NCI-H748 treated with DMSO at 0.1 percent for 48 hours (cell line): Measurements from ENCODE around the gene KNDC1.
"Not testable (repeated sequence)": the region's sequence is repeated elsewhere in the genome, so short reads cannot be mapped to it uniquely, and the experiment has no call there.

Experiments used
- DNase-seq: peaks from one replicate; lab custom pipeline; 2025; lab: John Stamatoyannopoulos, UW

Gene KNDC1

DNA sequence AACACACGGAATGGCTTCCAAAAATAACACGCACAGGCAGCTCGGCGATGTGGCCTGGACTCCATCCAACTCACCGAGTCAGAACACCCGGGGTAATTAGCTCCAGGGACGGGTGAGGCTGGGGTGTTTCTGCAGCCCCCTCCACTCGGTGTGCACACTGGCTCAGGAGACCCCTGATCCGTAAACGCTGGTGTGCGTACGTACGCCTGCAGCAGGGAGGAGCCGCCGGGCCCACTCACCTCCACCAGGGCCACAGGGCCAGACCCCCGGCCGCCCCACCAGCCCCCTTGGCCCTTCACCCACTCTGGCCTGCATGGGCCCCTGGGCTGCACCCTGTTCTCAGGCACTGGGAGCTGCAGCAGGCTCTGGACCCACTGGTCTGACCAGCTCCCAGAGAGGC is 47.6 kb downstream of the KNDC1 start:
- DNase-seq: no peak

DNA sequence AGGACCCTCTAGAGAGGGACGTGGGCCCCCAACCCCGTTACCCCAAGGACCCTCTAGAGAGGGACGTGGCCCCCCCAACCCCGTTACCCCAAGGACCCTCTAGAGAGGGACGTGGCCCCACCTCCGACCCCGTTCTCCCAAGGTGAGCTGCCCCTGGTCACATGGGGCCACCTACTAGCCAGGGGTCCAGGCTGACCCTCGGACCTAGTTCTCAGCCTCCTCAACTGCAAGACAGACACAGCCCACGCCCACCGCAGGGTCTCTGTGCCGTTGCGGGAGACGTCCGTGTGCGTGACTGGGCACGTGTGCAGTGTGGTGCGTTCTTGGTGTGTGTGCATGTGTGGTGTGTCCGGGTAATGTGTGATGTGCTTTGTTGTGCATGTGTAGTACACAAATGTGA is 48.4 kb downstream of the KNDC1 start:
- DNase-seq: no peak

DNA sequence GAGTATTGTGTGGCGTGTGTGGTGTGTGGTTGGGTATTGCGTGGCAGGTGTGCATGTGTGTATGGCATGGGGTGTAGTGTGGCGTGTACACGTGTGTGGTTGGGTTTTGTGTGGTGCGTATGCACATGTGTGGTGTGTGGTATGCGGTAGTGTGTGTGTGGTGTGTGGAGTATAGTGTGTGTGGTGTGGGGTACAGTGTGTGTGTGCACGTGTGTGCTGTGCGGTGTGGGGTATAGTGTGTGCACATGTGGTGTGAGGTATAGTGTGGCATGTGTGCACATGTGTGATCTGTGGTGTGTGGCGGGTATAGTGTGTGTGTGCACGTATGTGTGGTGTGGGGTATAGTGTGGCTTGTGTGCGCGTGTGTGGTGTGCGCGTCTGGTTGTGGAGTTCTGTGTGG is 49.1 kb downstream of the KNDC1 start:
- DNase-seq: no peak

DNA sequence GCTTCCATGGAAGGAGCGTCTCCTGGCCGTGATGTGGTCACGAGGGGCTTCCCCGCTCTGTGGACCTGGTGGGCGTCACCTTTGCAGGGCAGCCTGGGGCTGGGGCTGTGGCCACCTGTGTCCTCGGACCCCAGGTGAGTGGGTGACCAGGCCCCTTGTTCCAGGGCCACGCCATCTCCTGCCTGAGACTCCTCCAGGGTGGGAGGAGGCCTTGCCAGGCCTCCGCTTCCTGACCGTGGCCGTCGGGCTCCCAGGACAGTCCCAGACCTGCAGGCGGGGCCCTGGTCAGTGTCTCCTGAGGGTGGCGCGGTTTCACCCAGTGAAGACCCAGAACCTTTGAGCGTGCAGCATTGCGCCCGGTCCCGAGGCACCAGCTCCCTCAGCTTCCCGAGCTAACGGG is 49.6 kb downstream of the KNDC1 start:
- DNase-seq: no peak

DNA sequence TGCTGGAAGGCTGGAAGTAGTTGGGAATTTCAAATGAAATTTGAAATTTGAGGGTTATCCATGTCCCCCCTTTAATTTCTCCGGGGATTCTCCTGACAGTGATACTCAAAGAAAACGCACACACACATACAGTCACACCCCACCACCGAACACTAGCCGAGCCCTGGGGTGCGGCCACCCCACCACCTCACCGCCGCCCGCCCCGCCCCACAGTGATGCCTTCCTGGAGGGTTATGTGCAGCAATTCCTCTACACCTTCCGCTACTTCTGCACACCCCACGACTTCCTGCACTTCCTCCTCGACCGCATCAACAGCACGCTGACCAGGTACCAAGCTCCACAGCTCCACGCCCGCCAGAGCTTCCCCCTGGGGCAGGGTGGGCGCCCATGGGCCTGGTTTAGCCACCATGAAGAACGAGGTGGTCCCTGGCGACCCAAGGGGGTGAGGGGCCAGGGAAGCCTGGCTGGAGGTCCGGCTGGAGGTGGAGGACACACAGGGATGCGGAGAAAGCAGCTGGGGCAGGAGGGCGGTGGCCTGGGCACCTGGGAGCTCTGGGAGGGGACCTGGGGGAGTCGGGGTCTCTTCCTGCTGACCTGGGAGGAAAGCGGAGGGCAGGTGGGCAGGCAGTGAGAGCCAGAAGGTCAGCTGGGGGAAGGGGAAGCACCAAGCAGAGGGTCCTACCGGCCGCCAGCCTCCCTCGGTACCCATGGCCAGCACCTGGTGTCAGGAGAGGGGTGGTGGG is 50.5 kb downstream of the KNDC1 start:
- DNase-seq: no peak

DNA sequence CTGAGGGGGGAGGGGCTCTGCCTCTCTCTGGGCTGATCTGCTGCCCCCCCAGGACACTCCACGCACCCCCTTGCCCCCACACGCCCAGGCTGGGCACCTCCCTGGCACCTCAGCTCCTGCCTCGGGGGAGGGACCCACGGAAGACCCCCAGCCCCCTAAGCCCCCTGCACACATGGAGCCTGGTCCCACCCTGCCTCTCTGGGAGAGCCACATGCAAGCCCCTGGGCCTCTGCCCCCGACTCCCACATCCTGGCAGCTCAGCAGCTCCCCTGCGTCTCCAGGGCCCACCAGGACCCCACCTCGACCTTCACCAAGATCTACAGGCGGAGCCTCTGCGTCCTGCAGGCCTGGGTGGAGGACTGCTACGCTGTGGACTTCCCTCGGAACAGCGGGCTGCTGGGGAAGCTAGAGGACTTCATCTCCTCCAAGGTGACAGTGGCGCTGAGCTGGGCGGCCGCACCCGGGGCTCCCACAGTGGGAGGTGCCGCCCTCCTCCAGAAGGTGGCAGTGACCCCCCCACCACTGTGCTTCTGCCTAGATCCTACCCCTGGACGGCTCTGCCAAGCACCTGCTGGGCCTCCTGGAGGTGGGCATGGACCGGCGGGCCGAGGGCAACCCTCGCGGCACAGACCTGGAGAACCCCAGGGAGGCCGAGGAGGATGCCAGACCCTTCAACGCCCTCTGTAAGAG is 51.3 kb downstream of the KNDC1 start:
- no peak for DNase-seq

DNA sequence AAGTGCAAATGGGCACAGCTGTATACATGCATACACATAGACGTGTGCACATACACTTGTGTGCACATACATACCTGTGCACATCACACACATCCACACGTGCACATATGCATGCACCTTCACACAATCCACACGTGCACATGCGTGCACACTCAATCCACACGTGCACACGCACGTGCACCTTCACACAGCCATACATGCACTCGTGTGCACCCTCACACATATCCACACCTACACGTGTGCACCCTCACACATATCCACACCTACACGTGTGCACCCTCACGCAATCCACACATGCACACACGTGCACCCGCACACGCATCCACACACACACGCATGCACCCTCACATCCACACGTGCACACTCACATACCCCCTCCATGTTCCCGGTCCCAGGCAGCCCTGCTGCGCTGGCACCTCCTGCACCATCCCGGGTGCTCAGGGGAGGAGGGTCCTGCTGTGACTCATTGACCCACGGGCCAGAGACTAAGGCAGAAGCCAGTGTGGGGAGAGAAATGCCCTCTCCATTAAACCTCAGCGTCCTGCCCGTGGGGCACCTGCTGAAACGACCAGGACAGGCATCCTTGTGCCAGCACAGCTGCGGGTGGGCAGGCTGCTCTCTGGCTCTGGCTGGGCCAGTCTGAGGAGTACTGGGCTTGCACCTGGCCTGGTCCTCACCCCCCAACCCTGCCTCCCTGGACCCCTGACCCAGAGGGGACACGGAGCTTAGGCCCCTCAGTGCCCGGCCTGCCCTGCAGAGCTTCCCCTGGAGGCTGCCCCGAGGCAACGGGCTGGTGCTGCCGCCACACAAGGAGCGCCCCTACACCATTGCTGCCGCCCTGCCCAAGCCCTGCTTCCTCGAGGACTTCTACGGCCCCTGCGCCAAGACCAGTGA is 52.2 kb downstream of the KNDC1 start:
- DNase-seq: no peak

DNA sequence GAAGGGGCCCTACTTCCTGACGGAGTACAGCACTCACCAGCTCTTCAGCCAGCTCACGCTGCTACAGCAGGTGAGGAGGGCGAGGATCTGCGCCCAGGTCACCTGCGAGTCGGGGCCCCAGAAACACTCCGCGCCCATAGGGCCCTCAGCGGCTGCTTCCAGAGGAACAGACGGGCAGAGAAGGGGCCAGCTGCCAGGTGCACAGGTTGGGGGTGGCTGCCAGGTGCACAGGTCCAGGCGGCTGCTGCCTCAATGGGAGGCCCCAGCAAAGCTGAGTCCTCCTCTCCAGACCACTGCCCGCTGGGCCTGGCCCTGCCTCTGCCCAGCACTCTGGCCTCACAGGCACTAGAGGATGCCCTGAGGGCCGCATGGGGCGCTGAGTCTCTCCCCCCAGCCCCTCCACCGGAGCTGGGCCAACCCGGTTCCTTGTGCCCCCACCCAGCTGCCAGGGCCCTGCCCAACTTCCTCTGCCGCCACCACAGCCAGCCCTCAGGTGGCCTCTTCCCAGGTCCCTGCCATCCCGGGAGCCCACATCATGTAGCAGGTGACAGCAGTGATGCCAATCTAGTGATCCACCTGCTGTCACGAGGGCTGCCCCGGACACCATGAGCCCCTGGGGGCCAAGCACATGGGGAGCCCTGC is 53.0 kb downstream of the KNDC1 start:
- no peak for DNase-seq

DNA sequence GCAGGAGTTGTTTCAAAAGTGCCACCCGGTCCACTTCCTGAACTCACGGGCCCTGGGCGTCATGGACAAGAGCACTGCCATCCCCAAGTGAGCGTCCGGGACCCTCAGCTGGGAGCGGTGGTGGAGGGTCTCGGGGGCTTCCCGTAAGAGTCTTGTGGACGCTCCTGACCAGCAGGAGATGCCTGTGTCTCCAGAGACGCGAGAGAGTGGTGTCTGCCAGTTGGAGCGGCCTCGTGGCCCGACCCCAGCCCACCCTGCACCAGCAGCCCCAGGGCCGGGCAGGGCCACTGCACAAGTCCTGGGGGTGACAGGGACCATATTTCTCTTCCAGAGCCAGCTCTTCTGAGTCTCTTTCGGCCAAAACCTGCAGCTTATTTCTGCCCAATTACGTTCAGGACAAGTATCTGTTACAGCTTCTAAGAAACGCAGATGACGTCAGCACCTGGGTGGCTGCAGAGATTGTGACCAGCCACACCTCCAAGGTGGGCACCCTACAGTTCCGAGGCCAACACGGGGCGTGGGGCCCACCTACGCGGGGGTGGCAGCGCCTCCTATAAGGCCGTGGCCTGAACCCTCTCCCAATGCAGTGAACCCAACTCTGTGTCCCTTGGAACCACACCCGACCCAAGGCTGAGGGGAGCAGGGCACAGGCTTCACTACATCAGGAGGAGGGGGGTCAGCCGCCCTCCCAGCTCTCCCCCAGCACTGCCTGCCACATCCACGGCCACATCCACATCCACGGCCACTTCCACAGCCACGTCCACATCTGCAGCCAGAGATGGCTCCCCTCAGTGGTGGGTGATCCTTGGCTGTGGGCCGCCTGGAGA is 53.8 kb downstream of the KNDC1 start:
- DNase-seq: no peak

DNA sequence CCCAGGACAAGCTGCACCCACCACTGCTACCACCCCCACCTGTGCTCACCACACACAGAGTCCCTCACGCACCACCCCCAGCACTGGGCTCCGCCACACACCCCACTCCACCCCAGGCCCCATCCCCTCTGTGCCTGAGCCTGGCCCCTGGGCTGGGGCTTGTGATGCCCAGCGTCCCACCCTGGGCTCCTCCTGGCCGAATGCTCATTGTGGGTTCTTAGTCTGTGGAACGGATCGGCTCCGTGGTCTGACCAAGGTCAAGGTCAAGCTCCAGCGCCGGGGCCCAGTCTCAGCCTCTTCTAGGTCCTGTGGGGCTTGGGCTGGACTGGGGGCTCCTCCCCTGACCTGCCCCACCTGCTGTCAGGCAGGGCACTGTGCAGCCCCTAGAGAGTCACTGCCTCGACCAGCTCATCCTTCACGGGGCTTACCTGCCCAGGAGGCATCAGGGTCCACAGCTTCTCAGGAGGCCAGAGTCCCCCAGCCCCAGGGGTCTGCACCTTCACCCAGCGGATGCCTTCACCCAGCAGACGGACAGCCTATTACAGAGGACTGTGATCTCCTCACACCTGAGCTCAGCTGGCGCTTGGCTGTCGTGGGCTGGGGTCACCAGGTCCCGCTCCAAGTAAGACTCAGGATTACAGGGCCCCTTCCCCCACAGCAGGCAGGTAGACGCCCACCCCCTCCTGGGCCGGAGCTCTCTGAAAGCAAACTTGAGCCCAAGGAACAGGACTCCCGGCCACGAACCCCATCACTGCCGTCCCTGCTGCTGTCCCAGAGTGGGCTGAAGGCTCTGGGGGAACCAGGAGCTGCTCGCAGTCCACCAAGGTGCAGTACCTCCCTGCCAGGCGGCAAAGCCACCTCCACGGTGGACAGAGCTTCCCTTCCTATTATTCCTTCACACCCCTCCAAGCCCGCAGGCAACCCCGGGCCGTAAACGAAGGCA is 54.7 kb downstream of the KNDC1 start:
- DNase-seq: no peak

DNA sequence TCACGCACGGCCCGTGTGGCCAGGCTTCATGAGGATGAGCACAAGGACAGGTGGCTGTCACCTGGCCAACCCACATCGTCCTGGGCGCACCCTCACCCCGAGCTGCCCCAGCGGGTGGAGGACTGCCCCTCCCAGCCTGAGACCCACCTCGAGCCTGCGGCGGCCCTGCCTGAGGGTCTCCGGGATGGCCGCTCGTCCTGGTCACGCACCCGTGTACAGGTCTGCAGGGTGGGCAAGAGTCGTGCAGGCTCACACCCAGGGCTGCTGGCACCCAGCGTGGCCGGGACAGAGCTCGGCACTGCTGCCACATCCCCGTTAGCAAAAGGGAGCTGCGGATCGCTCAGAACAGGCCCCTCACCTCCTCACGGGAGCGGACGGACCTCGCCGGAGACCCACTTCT is 55.6 kb downstream of the KNDC1 start:
- no peak for DNase-seq

DNA sequence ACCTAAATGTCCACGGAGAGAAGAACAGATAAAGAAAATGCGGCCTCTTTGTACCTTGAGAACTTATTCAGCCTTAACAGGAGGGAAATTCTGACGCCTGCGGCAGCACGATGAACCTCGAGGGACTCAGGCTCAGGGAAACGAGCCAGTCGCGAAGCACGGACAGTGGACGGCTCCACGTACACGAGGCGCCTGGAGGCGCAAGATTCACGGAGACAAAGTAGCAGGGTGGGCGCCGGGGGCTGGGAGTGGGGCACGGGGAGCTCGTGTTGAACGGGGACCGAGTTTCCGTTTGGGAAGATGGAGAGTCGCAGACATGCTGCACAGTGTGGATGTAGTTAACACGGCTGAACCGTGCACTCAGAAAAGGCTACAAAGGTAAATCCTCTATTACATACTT is 56.8 kb downstream of the KNDC1 start:
- DNase-seq: no peak

DNA sequence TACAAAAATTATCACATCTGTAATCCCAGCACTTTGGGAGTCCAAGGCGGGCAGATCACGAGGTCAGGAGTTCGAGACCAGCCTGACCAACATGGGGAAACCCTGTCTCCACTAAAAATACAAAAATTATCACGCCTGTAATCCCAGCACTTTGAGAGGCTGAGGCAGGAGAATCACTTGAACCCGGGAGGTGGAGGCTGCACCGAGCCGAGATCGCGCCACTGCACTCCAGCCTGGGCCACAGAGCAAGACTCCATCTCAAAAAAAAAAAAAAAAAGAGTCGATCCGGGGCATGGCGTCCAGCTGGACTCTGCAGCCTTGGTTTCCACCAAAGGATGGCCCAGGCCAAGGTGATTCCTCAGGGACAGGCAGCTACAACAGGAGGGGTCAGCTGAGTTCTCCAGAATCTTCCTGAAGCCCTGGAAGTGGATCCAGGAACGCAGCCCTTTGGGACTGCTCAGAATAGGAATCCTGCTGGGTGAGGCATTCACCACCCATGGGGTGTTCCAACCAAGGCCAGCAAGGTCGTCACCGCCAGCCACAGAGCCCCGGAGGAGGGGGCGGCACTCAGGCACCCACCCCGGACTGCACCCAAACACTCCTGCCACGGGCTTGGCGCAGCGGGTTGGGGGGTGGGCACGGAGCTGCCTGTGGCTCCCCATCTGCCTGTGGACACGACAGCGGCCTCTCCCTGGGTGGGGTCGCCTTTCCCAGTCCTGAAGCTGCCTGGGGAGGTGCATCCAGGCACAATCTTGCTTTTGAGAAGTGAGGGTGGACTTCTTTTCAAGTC is 58.0 kb downstream of the KNDC1 start:
- no peak for DNase-seq

DNA sequence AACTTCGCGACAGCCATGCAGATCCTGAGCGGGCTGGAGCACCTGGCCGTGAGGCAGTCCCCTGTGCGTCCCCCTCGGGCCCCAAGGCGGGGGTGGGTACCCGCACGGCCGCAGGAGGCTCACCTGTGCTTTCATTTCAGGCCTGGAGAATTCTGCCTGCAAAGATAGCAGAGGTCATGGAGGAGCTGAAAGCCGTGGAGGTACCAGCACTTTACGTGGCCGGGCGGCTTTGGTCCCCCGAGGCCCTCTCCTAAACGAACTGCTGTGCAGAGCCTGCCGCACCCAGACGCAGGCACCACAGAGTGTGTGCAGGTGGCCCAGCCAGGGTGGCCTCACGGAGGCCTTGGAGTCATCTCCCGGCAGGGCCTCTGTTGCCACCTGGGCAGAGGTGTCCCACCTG is 58.9 kb downstream of the KNDC1 start:
- DNase-seq: no peak

DNA sequence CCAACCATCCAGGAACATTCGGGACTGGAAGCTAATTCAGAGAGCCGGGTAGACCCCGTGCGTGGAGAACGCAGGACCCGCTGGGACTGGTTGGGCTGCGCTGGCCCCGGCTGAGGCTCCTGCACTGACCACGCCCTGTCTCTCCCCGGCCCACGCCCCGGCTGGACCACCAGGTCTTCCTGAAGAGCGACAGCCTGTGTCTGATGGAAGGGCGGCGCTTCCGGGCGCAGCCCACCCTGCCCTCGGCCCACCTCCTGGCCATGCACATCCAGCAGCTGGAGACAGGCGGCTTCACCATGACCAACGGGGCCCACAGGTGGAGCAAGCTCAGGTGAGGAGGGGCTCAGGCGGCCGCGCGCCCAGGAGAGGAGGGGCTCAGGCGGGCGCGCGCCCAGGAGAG is 59.8 kb downstream of the KNDC1 start:
- DNase-seq: no peak

DNA sequence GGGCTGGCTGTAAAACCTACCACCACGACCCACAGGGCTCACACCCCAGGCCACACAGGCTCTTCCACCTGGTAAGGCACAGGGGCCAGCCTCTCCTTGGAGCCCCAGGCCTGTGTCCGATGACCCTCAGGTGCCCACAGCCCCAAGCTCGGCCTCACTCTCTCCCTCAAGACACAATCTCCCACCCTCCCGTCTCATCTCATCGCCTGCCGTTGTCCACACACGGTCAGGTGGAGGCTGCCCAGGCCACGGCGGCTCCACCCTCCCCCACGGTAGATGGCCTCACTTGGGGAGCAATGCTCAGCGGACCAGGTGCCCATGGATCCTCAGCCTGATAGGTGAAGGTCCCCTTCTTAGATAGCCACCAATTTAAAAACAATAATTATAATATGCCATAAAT is 61.3 kb downstream of the KNDC1 start:
- no peak for DNase-seq

DNA sequence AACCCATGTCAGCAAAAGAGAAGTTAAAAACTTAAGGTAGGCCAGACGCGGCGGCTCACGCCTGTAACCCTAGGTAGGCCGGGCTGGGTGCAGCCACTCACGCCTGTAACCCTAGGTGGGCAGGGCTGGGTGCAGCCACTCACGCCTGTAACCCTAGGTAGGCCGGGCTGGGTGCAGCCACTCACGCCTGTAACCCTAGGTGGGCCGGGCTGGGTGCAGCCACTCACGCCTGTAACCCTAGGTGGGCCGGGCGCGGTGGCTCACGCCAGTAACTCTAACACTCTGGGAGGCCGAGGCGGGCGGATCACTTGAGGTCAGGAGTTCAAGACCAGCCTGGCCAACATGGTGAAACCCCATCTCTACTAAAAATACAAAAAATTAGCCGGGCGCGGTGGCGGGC is 61.7 kb downstream of the KNDC1 start:
- not testable (repeated sequence) for DNase-seq

DNA sequence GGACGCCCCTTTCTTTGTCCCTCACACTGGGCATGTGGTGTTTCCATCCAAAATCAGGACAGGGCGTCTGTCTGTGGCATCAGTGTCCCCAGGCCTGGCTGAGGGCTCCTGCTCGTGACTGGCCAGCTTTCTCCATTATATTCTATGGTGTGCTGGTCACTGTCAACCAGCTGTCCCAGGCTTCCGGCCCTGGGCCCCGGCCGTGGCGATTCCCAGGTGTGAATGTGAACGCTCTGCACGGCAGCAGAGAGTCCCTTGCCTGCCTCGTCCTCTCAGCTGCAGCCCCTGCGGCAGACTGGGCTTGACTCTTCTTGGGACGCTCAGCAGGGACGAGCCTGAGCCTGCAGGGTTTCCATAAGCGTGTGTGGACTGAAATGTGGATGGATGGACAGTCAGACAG is 64.1 kb downstream of the KNDC1 start:
- DNase-seq: no peak

DNA sequence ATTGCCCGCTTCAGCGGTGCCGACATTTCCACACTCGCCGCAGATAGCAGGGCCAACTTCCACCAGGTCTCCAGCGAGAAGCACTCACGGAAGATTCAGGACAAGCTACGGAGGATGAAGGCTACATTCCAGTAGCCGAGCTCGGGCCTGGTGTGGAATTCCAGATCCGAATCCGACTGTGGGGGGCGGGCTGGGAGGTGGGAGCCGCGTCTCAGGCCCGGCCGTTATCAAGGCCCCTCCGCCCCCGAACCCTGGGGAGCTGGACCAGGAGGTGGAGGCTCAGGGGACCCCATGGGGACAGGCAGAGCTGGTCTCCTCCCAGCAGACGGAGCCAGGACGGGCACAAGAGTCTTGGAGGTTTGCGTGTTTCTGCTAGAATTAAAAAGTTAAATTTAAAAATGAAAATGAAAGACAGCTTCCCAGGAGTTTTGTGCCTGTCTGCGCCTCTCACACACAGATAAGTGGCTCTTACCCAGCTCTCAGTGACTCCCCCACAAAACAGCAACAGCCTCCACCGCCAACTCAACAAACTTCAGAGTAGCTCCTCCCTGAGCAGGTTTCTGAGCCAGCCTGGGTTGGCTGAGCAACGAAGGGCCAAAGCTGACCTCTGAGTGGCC is 64.8 kb downstream of the KNDC1 start:
- DNase-seq: no peak
